ENCODE results near the gene CCDC169.

- TF ChIP-seq GATA3 (IDR thresholded peaks at IDR 0.05; ENCODE audit: low read depth, low read length) (no peak), GATA2 (IDR thresholded peaks at IDR 0.05; ENCODE audit: low read depth, low read length) (no peak)
These were observed 15.7 kb upstream of the CCDC169 start for GRCh38 chr13:36313047-36313969.

Measured in SH-SY5Y (cell line).